Measurements from ENCODE around the gene NKAIN1.
"Not testable (repeated sequence)": the region's sequence is repeated elsewhere in the genome, so short reads cannot be mapped to it uniquely, and the experiment has no call there.

Gene NKAIN1

GRCh38 chr1:31143455-31143854 lies 96.2 kb downstream of the NKAIN1 start:
- TF ChIP-seq CTCF (IDR thresholded peaks at IDR 0.05; ENCODE audit: low read depth, low read length), result no peak
- no peaks in the 10 kb centered on the region for H3K9me3 ChIP-seq
- no peak for DNase-seq

GRCh38 chr1:31142406-31142805 lies 97.3 kb downstream of the NKAIN1 start:
- Histone ChIP-seq H3K9me3 (no peaks in the 10 kb centered on the region), H3K4me1 (no peaks in the 10 kb centered on the region), H3K4me3 (ENCODE audit: low read depth, low read length) (no peak overlapping the region), H3K27me3 (no peaks in the 10 kb centered on the region), H3K36me3 (no peaks in the 10 kb centered on the region)
- TF ChIP-seq CTCF (IDR thresholded peaks at IDR 0.05; ENCODE audit: low read depth, low read length), result no peak
- no peak for DNase-seq

More at GRCh38 chr1:31143455-31143854, 96.2 kb downstream of the NKAIN1 start:
- Histone ChIP-seq H3K36me3 (no peaks in the 10 kb centered on the region), H3K4me1 (no peaks in the 10 kb centered on the region), H3K27me3 (no peaks in the 10 kb centered on the region), H3K4me3 (ENCODE audit: low read depth, low read length) (no peak overlapping the region)

- no peak for DNase-seq
- TF ChIP-seq CTCF (IDR thresholded peaks at IDR 0.05; ENCODE audit: low read depth, low read length), result no peak
- H3K9me3 ChIP-seq, result no peaks in the 10 kb centered on the region
- H3K4me3 ChIP-seq (ENCODE audit: low read depth, low read length), result no peak overlapping the region
- no peaks in the 10 kb centered on the region for H3K4me1 ChIP-seq
- H3K36me3 ChIP-seq, result no peaks in the 10 kb centered on the region
- no peaks in the 10 kb centered on the region for H3K27me3 ChIP-seq
Measured at GRCh38 chr1:31140299-31140698, 99.4 kb downstream of the NKAIN1 start.

- H3K4me3 ChIP-seq (ENCODE audit: low read depth, low read length); DNase-seq; H3K9me3 ChIP-seq; H3K27me3 ChIP-seq; H3K36me3 ChIP-seq; H3K4me1 ChIP-seq: not testable (repeated sequence)
Measured at GRCh38 chr1:31138797-31139521, 100.7 kb downstream of the NKAIN1 start.

- H3K4me1 ChIP-seq; H3K27me3 ChIP-seq; H3K4me3 ChIP-seq (ENCODE audit: low read depth, low read length); H3K36me3 ChIP-seq; H3K9me3 ChIP-seq; DNase-seq: not testable (repeated sequence)
Measured at GRCh38 chr1:31137873-31138272, 101.8 kb downstream of the NKAIN1 start.

GRCh38 chr1:31135973-31136600 lies 103.6 kb downstream of the NKAIN1 start:
- no peak for DNase-seq
- Histone ChIP-seq H3K36me3 (no peaks in the 10 kb centered on the region), H3K4me3 (ENCODE audit: low read depth, low read length) (no peak overlapping the region), H3K4me1 (no peaks in the 10 kb centered on the region), H3K27me3 (no peaks in the 10 kb centered on the region), H3K9me3 (no peaks in the 10 kb centered on the region)
- no peak for TF ChIP-seq CTCF (IDR thresholded peaks at IDR 0.05; ENCODE audit: low read depth, low read length)

- Histone ChIP-seq H3K9me3 (no peaks in the 10 kb centered on the region), H3K36me3 (no peaks in the 10 kb centered on the region), H3K4me1 (no peaks in the 10 kb centered on the region), H3K4me3 (ENCODE audit: low read depth, low read length) (no peak overlapping the region), H3K27me3 (no peaks in the 10 kb centered on the region)
- no peak for TF ChIP-seq CTCF (IDR thresholded peaks at IDR 0.05; ENCODE audit: low read depth, low read length)
- DNase-seq, result no peak
Measured at GRCh38 chr1:31133368-31133767, 106.3 kb downstream of the NKAIN1 start.
